Stimulated activated CD8-positive, alpha-beta memory T cell treated with anti-CD3 and anti-CD28 coated beads, Interleukin-12 subunit alpha, Interleukin-12 subunit beta, amount 100 ng/mL, for 1 hour (primary cell): ENCODE results near the gene REXO5.

Experiments
- DNase-seq: peaks from one replicate; pipeline ENCODE4 v3.0.0-alpha.2; 2020; ENCODE audit warnings: low read depth

REXO5 gene

GRCh38 chr16:20874088-20874581 is 67.8 kb downstream of the REXO5 start:
- no peak for DNase-seq

GRCh38 chr16:20875355-20875650 is 69.0 kb downstream of the REXO5 start:
- no peak for DNase-seq

GRCh38 chr16:20878682-20879147 is 72.4 kb downstream of the REXO5 start:
- DNase-seq: no peak

GRCh38 chr16:20879175-20880040 is 73.1 kb downstream of the REXO5 start:
- no peak for DNase-seq

GRCh38 chr16:20880867-20881502 is 74.7 kb downstream of the REXO5 start:
- DNase-seq: no peak

GRCh38 chr16:20881503-20881878 is 75.2 kb downstream of the REXO5 start:
- DNase-seq: no peak

- no peak for DNase-seq
Measured at GRCh38 chr16:20883554-20884239, 77.4 kb downstream of the REXO5 start.

- DNase-seq: no peak
Measured at GRCh38 chr16:20884240-20884556, 77.9 kb downstream of the REXO5 start.

GRCh38 chr16:20886320-20886719 is 80.0 kb downstream of the REXO5 start:
- no peak for DNase-seq

GRCh38 chr16:20887207-20887606 is 80.9 kb downstream of the REXO5 start:
- DNase-seq: no peak

GRCh38 chr16:20889625-20890275 is 83.4 kb downstream of the REXO5 start:
- no peak for DNase-seq

GRCh38 chr16:20894388-20894787 is 88.1 kb downstream of the REXO5 start:
- DNase-seq: no peak

- DNase-seq: no peak
Measured at GRCh38 chr16:20897253-20897897, 91.0 kb downstream of the REXO5 start.

GRCh38 chr16:20897922-20898321 is 91.6 kb downstream of the REXO5 start:
- DNase-seq: no peak

GRCh38 chr16:20899071-20899470 is 92.7 kb downstream of the REXO5 start:
- no peak for DNase-seq
